ENCODE results near the gene ZNF213. TPM values are rescaled to one million over a fixed set of nuclear protein-coding genes. Genes with fewer than 3 reads are reported as not detected.

The ZNF213 gene
- total and polyA plus RNA-seq, 2 experiments from 2014 or later, result 7.5 to 10.1 TPM

- peak; percentile 58 for TF ChIP-seq CTCF (IDR thresholded peaks at IDR 0.05; ENCODE audit: low read depth, low read length)
- DNase-seq (ENCODE audit: low read depth in 1 of 2, low spot score in 1 of 2), result peak; percentile 77 to 83
- peak overlapping the region; percentile 52 for H3K4me3 ChIP-seq
- peaks cover 6% of the 10 kb centered on the region for H3K27me3 ChIP-seq
- H3K27ac ChIP-seq, result no peak overlapping the region
- no peaks in the 10 kb centered on the region for H3K9me3 ChIP-seq (ENCODE audit: low read depth)
- peaks cover 6% of the 10 kb centered on the region for H3K4me1 ChIP-seq (ENCODE audit: low read depth)
- H3K36me3 ChIP-seq, result no peaks in the 10 kb centered on the region
Measured at GRCh38 chr16:3149630-3150345, 15.0 kb downstream of the ZNF213 start.

- Histone ChIP-seq H3K27me3 (peaks cover 6% of the 10 kb centered on the region), H3K4me1 (ENCODE audit: low read depth) (peaks cover 3% of the 10 kb centered on the region), H3K27ac (peak overlapping the region; percentile 74), H3K36me3 (no peaks in the 10 kb centered on the region), H3K4me3 (peak overlapping the region; percentile 52), H3K9me3 (ENCODE audit: low read depth) (no peaks in the 10 kb centered on the region)
- no peak for TF ChIP-seq CTCF (IDR thresholded peaks at IDR 0.05; ENCODE audit: low read depth, low read length)
- DNase-seq (ENCODE audit: low read depth in 1 of 2, low spot score in 1 of 2), result peak; percentile 97
Measured at GRCh38 chr16:3150346-3151218, 15.8 kb downstream of the ZNF213 start.

GRCh38 chr16:3152027-3152276, 17.1 kb downstream of the ZNF213 start:
- no peak for DNase-seq (ENCODE audit: low read depth in 1 of 2, low spot score in 1 of 2)
- Histone ChIP-seq H3K4me3 (peak overlapping the region; percentile 31), H3K36me3 (no peaks in the 10 kb centered on the region), H3K27me3 (peaks cover 12% of the 10 kb centered on the region), H3K9me3 (ENCODE audit: low read depth) (no peaks in the 10 kb centered on the region), H3K4me1 (ENCODE audit: low read depth) (no peaks in the 10 kb centered on the region), H3K27ac (no peak overlapping the region)
- TF ChIP-seq CTCF (IDR thresholded peaks at IDR 0.05; ENCODE audit: low read depth, low read length), result no peak

- Histone ChIP-seq H3K27me3 (peaks cover 15% of the 10 kb centered on the region), H3K27ac (no peak overlapping the region), H3K4me1 (ENCODE audit: low read depth) (no peaks in the 10 kb centered on the region), H3K4me3 (peak overlapping the region; percentile 31), H3K9me3 (ENCODE audit: low read depth) (no peaks in the 10 kb centered on the region), H3K36me3 (no peaks in the 10 kb centered on the region)
- peak; percentile 78 to 90 for DNase-seq (ENCODE audit: low read depth in 1 of 2, low spot score in 1 of 2)
- TF ChIP-seq CTCF (IDR thresholded peaks at IDR 0.05; ENCODE audit: low read depth, low read length), result peak; percentile 46
Measured at GRCh38 chr16:3152277-3152990, 17.6 kb downstream of the ZNF213 start.

GRCh38 chr16:3152991-3153368, 18.2 kb downstream of the ZNF213 start:
- no peaks in the 10 kb centered on the region for H3K4me1 ChIP-seq (ENCODE audit: low read depth)
- H3K27me3 ChIP-seq, result peaks cover 21% of the 10 kb centered on the region
- TF ChIP-seq CTCF (IDR thresholded peaks at IDR 0.05; ENCODE audit: low read depth, low read length), result no peak
- DNase-seq (ENCODE audit: low read depth in 1 of 2, low spot score in 1 of 2), result no peak
- H3K36me3 ChIP-seq, result no peaks in the 10 kb centered on the region
- H3K27ac ChIP-seq, result no peak overlapping the region
- no peak overlapping the region for H3K4me3 ChIP-seq
- H3K9me3 ChIP-seq (ENCODE audit: low read depth), result no peaks in the 10 kb centered on the region
